Colonic mucosa (tissue), 4 donors: ENCODE data around the gene HDAC4. TPM values are rescaled to one million over a fixed set of nuclear protein-coding genes. Genes with fewer than 3 reads are reported as not detected.

Source experiments
- DNase-seq: peaks from one replicate; pipeline ENCODE4 v3.0.0-alpha.2; 2020
- H3K27ac ChIP-seq: fragments of 200-600 bp; one replicate; pipeline ENCODE4 v1.8.0; 2021
- H3K27me3 ChIP-seq: fragments of 200-600 bp; one replicate; pipeline ENCODE4 v1.8.0; 2021
- H3K36me3 ChIP-seq: fragments of 200-600 bp; one replicate; pipeline ENCODE4 v1.8.0; 2021
- H3K4me1 ChIP-seq: fragments of 200-600 bp; one replicate; pipeline ENCODE4 v1.8.0; 2021; ENCODE audit warnings: mild to moderate bottlenecking
- H3K4me3 ChIP-seq: fragments of 200-600 bp; one replicate; pipeline ENCODE4 v1.8.0; 2021
- H3K9ac ChIP-seq, 2 donors: one replicate each; pipeline ENCODE4 v1.7.0; 2013; ENCODE audit warnings: control low read depth in 2 of 2, low read depth in 2 of 2, low read length in 2 of 2
- H3K9me3 ChIP-seq: fragments of 200-600 bp; one replicate; pipeline ENCODE4 v1.8.0; 2021
- intact Hi-C: fragments of 100-400 bp; cut with DNase I; formaldehyde crosslinking; loops from one replicate; pipeline ENCODE4 v1.14.1; 2022
- total RNA-seq, 2 donors: library from RNA; stranded (reverse); fragmentation: NEBNext Ultra II Directional in 1 of 2; extraction: Animal tissue kit (Norgen Biotek cat#: 25700) in 1 of 2; gene quantifications; one replicate each; pipeline ENCODE4 v1.2.1, GENCODE V29; 2021
- TF ChIP-seq, protein P1 (sequence below): fragments of 200-600 bp; IDR thresholded peaks from one replicate; pipeline ENCODE4 v1.8.0; 2022; ENCODE audit warnings: antibody characterized with exemption, mild to moderate bottlenecking
- donor health status: healthy.
- donor health status: DM: no; HTN: no; CAD: no.
- donor health status: DM: no; HTN: no; CAD: no.

HDAC4 gene
- total RNA-seq, 2 donors from 2014 or later = 35.3 to 46.8 TPM

GRCh38 chr2:239361311-239361642 lies 39.5 kb downstream of the HDAC4 start:
- DNase-seq = no peak
- intact Hi-C loops = no loop called here
- H3K9ac ChIP-seq = no peak overlapping the region
- H3K4me3 ChIP-seq = no peak overlapping the region
- no peak overlapping the region for H3K27ac ChIP-seq
- H3K9me3 ChIP-seq = no peaks in the 10 kb centered on the region
- H3K4me1 ChIP-seq = no peaks in the 10 kb centered on the region
- no peaks in the 10 kb centered on the region for H3K27me3 ChIP-seq
- H3K36me3 ChIP-seq = no peaks in the 10 kb centered on the region
- TF ChIP-seq, protein P1, sequence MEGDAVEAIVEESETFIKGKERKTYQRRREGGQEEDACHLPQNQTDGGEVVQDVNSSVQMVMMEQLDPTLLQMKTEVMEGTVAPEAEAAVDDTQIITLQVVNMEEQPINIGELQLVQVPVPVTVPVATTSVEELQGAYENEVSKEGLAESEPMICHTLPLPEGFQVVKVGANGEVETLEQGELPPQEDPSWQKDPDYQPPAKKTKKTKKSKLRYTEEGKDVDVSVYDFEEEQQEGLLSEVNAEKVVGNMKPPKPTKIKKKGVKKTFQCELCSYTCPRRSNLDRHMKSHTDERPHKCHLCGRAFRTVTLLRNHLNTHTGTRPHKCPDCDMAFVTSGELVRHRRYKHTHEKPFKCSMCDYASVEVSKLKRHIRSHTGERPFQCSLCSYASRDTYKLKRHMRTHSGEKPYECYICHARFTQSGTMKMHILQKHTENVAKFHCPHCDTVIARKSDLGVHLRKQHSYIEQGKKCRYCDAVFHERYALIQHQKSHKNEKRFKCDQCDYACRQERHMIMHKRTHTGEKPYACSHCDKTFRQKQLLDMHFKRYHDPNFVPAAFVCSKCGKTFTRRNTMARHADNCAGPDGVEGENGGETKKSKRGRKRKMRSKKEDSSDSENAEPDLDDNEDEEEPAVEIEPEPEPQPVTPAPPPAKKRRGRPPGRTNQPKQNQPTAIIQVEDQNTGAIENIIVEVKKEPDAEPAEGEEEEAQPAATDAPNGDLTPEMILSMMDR = no peak

DNA sequence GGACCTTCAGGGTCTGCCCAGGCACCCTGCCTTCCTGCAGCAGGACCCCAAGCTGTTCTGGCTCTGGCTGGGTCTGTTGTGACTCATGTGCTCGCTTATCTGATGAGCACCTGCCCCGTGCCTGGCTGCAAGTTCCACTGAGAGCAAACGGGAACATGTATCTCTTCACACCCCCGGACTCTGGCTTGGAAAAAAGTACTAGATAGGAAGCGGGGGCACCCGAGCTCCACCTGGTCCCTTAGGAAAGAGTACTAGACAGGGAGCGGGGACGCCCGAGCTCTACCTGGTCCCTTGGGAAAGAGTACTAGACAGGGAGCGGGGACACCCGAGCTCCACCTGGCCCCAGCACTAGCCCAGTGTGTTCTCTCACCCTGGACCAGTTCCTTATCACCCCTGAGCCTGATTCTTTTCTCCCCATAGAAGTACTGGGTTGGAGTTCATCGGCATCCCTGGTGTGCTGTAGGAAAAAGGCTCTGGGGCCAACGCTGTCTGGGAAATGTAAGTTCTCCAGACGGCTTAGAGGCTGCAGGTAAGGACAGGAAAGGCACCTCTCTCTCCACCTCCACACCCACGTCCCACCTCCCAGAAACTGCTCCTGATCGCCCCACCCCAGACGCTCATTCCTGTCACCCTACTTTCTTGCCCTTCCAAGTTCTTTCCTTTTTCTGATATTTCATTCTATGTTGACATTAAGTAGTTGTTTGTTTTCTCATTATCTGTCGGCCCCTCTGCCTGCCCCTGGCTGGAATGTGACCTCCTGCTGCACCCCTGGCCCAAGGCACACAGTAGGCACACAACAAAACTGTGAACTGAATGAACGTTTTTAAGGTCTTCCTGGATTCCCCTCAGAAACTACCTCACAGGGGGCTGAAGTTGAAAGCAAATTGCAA lies 40.2 kb downstream of the HDAC4 start:
- intact Hi-C loops = no loop called here
- Histone ChIP-seq H3K27me3 (no peaks in the 10 kb centered on the region), H3K9ac (no peak overlapping the region), H3K27ac (no peak overlapping the region), H3K4me3 (no peak overlapping the region), H3K4me1 (no peaks in the 10 kb centered on the region), H3K9me3 (no peaks in the 10 kb centered on the region), H3K36me3 (no peaks in the 10 kb centered on the region)
- no peak for DNase-seq
- TF ChIP-seq, protein P1 = no peak

DNA sequence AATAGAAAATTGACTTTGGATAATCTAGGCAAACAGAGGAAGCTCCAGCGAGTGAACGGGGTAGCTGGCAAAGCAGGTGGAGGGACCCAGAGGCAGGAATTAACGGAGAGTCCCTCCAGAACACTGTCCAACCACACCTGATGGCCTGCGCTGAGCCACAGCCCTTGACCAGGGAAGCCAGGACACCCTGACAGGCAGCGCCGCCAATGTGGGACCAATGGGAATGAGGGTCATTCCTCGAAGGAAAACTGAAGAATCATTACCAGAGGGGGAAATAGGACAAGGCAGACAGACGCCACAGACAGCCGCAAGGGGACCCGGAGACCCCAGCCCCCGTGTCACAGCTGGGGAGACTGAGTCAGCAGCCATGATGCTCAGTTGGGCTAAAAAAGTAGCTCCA lies 40.8 kb downstream of the HDAC4 start:
- Histone ChIP-seq H3K4me1 (no peaks in the 10 kb centered on the region), H3K27me3 (no peaks in the 10 kb centered on the region), H3K9ac (no peak overlapping the region), H3K4me3 (no peak overlapping the region), H3K36me3 (no peaks in the 10 kb centered on the region), H3K9me3 (no peaks in the 10 kb centered on the region), H3K27ac (no peak overlapping the region)
- no peak for DNase-seq
- intact Hi-C loops = no loop called here
- TF ChIP-seq, protein P1 = no peak

DNA sequence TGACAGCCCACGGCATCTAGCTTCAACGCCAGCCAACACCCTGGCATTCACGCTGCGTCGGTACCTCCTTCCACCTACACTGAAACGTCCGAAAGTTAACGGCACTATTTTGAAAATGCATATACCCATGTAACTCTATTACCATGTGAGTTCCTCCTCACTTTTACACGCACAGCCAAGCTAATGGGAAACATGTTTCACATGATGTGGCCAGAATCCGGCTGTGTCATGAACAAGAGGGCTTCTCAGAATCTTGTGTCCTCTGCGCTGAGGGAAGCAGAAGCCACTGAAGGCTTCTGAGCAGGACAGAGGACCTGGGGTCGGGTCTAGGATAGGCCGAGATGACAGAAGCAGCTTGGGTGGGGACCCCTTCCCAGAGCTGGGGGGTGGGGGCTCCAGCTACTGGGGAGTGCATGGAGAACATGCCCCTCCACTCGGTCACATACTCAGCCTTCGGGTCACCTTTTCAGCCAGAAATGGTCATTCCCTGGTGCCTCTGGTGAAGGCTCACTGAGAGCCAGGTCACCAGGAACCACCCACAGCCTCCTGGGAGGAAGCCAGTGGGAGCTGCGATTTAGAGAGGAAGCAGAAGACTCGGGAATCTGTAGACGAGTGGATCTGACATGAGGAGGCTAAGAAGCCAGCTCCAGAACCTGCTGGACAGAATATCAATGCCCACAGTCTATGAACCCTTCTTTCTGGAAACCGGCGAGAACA lies 41.5 kb downstream of the HDAC4 start:
- no peak for DNase-seq
- no peak overlapping the region for H3K4me3 ChIP-seq
- H3K36me3 ChIP-seq = no peaks in the 10 kb centered on the region
- no peaks in the 10 kb centered on the region for H3K9me3 ChIP-seq
- H3K27ac ChIP-seq = no peak overlapping the region
- H3K9ac ChIP-seq = no peak overlapping the region
- TF ChIP-seq, protein P1 = no peak
- H3K4me1 ChIP-seq = no peaks in the 10 kb centered on the region
- intact Hi-C loops = no loop called here
- no peaks in the 10 kb centered on the region for H3K27me3 ChIP-seq

GRCh38 chr2:239358062-239358754 lies 42.6 kb downstream of the HDAC4 start:
- no peaks in the 10 kb centered on the region for H3K27me3 ChIP-seq
- H3K4me3 ChIP-seq = no peak overlapping the region
- TF ChIP-seq, protein P1 = no peak
- no peaks in the 10 kb centered on the region for H3K36me3 ChIP-seq
- DNase-seq = no peak
- H3K9me3 ChIP-seq = no peaks in the 10 kb centered on the region
- no peak overlapping the region for H3K27ac ChIP-seq
- no peaks in the 10 kb centered on the region for H3K4me1 ChIP-seq
- H3K9ac ChIP-seq = no peak overlapping the region
- intact Hi-C loops = no loop called here
